Ishikawa (cell line): ENCODE data around the gene TOMM40.

Experiments
- CREB1 ChIP-seq: IDR thresholded peaks from 2 replicates; pipeline ENCODE4 v1.6.1; 2012; ENCODE audit warnings: low read depth
- EP300 ChIP-seq: IDR thresholded peaks from 2 replicates; pipeline ENCODE4 v1.6.1; 2012; ENCODE audit warnings: borderline replicate concordance
- FOXM1 ChIP-seq: IDR thresholded peaks from 2 replicates; pipeline ENCODE4 v1.6.1; 2012; ENCODE audit warnings: low read depth, borderline replicate concordance
- MAX ChIP-seq: IDR thresholded peaks from 2 replicates; pipeline ENCODE4 v1.6.1; 2012
- NFIC ChIP-seq: IDR thresholded peaks from 2 replicates; pipeline ENCODE4 v1.6.1; 2012
- RAD21 ChIP-seq: IDR thresholded peaks from 2 replicates; pipeline ENCODE4 v1.6.1; 2012; ENCODE audit warnings: low read depth
- TAF1 ChIP-seq: IDR thresholded peaks from 2 replicates; pipeline ENCODE4 v1.6.1; 2012; ENCODE audit warnings: low read depth, mild to moderate bottlenecking
- TEAD4 ChIP-seq: IDR thresholded peaks from 2 replicates; pipeline ENCODE4 v1.6.1; 2012
- TF ChIP-seq, protein P1 (sequence below): IDR thresholded peaks from 2 replicates; pipeline ENCODE4 v1.6.1; 2012; ENCODE audit warnings: low read depth, mild to moderate bottlenecking

DNA sequence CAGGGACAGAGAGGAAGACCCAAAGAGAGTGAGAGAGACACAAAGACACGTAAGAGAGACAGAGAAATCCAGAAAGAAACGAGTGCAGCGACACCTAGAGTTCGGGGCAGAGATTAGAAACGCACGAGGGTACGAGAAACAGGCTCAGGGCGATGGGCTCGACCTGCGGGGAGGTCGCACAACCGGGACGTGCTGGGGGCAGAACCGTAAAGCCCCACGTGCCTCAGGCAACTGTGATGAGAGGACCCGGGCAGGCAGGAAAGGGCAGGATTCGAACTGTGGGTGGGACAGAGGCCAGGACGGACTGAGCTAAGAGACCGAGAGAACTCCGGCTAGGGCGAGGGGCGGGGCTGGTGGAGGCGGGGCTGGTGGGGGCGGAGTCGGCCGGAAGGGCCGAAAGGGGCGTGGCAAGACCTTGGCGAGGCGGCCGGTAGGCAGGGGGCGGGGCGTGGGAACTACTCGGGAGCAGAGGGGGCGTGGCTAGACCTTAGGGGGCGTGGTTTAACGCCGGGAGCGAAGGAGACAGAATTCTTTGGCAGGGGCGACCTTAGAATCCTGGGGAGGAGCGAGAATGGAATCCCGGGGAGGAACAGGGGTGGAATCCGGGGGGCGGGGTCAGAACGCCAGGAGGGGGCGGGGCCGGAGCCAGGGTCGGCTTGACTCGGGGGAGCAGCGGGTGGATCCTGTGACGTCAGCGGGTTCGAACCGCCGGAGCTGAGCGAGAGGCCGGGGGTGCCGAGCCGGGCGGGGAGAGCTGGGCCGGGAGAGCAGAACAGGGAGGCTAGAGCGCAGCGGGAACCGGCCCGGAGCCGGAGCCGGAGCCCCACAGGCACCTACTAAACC is 45.2 kb upstream of the TOMM40 start, which contains the start of gene NECTIN2:
- 0 out of 2 replicates have a peak, but pooled peaks have one; percentile 15 for TF ChIP-seq EP300
- TF ChIP-seq RAD21: peak; percentile 73
- 0 out of 2 replicates have a peak, but pooled peaks have one; percentile 11 for TF ChIP-seq NFIC
- peak; percentile 72; the same call in 1 of the 2 replicates for TF ChIP-seq MAX
- TF ChIP-seq, protein P1, sequence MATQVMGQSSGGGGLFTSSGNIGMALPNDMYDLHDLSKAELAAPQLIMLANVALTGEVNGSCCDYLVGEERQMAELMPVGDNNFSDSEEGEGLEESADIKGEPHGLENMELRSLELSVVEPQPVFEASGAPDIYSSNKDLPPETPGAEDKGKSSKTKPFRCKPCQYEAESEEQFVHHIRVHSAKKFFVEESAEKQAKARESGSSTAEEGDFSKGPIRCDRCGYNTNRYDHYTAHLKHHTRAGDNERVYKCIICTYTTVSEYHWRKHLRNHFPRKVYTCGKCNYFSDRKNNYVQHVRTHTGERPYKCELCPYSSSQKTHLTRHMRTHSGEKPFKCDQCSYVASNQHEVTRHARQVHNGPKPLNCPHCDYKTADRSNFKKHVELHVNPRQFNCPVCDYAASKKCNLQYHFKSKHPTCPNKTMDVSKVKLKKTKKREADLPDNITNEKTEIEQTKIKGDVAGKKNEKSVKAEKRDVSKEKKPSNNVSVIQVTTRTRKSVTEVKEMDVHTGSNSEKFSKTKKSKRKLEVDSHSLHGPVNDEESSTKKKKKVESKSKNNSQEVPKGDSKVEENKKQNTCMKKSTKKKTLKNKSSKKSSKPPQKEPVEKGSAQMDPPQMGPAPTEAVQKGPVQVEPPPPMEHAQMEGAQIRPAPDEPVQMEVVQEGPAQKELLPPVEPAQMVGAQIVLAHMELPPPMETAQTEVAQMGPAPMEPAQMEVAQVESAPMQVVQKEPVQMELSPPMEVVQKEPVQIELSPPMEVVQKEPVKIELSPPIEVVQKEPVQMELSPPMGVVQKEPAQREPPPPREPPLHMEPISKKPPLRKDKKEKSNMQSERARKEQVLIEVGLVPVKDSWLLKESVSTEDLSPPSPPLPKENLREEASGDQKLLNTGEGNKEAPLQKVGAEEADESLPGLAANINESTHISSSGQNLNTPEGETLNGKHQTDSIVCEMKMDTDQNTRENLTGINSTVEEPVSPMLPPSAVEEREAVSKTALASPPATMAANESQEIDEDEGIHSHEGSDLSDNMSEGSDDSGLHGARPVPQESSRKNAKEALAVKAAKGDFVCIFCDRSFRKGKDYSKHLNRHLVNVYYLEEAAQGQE: no peak
- no peak for TF ChIP-seq CREB1
- TF ChIP-seq TEAD4: no peak
- TF ChIP-seq TAF1: peak; percentile 40; the same call in 1 of the 2 replicates
- no peak for TF ChIP-seq FOXM1
